ENCODE measurements around the gene XRCC6. TPM values are rescaled to one million over a fixed set of nuclear protein-coding genes. Genes with fewer than 3 reads are reported as not detected.

Gene XRCC6
- total and polyA plus RNA-seq, 3 donors from 2014 or later, result 290 to 621 (median 317) TPM

GRCh38 chr22:41654322-41654721, 33.2 kb downstream of the XRCC6 start:
- no peaks in the 10 kb centered on the region for H3K4me1 ChIP-seq
- no peaks in the 10 kb centered on the region for H3K9me3 ChIP-seq
- intact Hi-C loops (cut with DNase I; ENCODE audit: low total_unique reads), result no loop called here
- H3K27ac ChIP-seq, result no peak overlapping the region
- DNase-seq, result no peak
- H3K36me3 ChIP-seq (ENCODE audit: low read depth, missing control alignments), result no peaks in the 10 kb centered on the region
- H3K4me3 ChIP-seq, result no peak overlapping the region
- TF ChIP-seq POLR2A (IDR thresholded peaks at IDR 0.05), result no peak
- TF ChIP-seq CTCF (IDR thresholded peaks at IDR 0.05), result no peak
- WGBS, 2 donors, result 92 to 97% methylated on average over 3 of the region's 3 CpGs
- H3K27me3 ChIP-seq, result no peaks in the 10 kb centered on the region

GRCh38 chr22:41656556-41656955, 35.5 kb downstream of the XRCC6 start:
- Histone ChIP-seq H3K27ac (no peak overlapping the region), H3K4me1 (no peaks in the 10 kb centered on the region), H3K4me3 (no peak overlapping the region), H3K36me3 (ENCODE audit: low read depth, missing control alignments) (no peaks in the 10 kb centered on the region), H3K27me3 (no peaks in the 10 kb centered on the region), H3K9me3 (no peaks in the 10 kb centered on the region)
- TF ChIP-seq POLR2A (IDR thresholded peaks at IDR 0.05), result no peak
- TF ChIP-seq CTCF (IDR thresholded peaks at IDR 0.05), result no peak
- intact Hi-C loops (cut with DNase I; ENCODE audit: low total_unique reads), result no loop called here
- no peak for DNase-seq
- WGBS, 2 donors, result 66 to 81% methylated on average over 5 of the region's 5 CpGs

- intact Hi-C loops (cut with DNase I; ENCODE audit: low total_unique reads), result no loop called here
- DNase-seq, result no peak
- Histone ChIP-seq H3K27me3 (no peaks in the 10 kb centered on the region), H3K4me1 (no peaks in the 10 kb centered on the region), H3K4me3 (no peak overlapping the region), H3K36me3 (ENCODE audit: low read depth, missing control alignments) (no peaks in the 10 kb centered on the region), H3K27ac (no peak overlapping the region), H3K9me3 (no peaks in the 10 kb centered on the region)
- 92 to 95% methylated on average over 6 of the region's 6 CpGs for WGBS, 2 donors
- TF ChIP-seq CTCF (IDR thresholded peaks at IDR 0.05), result no peak
- no peak for TF ChIP-seq POLR2A (IDR thresholded peaks at IDR 0.05)
These were observed 36.6 kb downstream of the XRCC6 start for GRCh38 chr22:41657709-41658108.

GRCh38 chr22:41658869-41659268, 37.8 kb downstream of the XRCC6 start:
- no peak for DNase-seq
- no peaks in the 10 kb centered on the region for H3K36me3 ChIP-seq (ENCODE audit: low read depth, missing control alignments)
- H3K4me3 ChIP-seq, result no peak overlapping the region
- WGBS, 2 donors, result 90 to 94% methylated on average over 17 of the region's 17 CpGs
- TF ChIP-seq POLR2A (IDR thresholded peaks at IDR 0.05), result no peak
- no peak for TF ChIP-seq CTCF (IDR thresholded peaks at IDR 0.05)
- no peak overlapping the region for H3K27ac ChIP-seq
- H3K4me1 ChIP-seq, result no peaks in the 10 kb centered on the region
- intact Hi-C loops (cut with DNase I; ENCODE audit: low total_unique reads), result no loop called here
- no peaks in the 10 kb centered on the region for H3K9me3 ChIP-seq
- H3K27me3 ChIP-seq, result no peaks in the 10 kb centered on the region

GRCh38 chr22:41659941-41660340, 38.8 kb downstream of the XRCC6 start:
- Histone ChIP-seq H3K4me1 (no peaks in the 10 kb centered on the region), H3K27me3 (no peaks in the 10 kb centered on the region), H3K4me3 (no peak overlapping the region), H3K9me3 (no peaks in the 10 kb centered on the region), H3K36me3 (ENCODE audit: low read depth, missing control alignments) (no peaks in the 10 kb centered on the region), H3K27ac (no peak overlapping the region)
- TF ChIP-seq POLR2A (IDR thresholded peaks at IDR 0.05), result no peak
- no peak for TF ChIP-seq CTCF (IDR thresholded peaks at IDR 0.05)
- intact Hi-C loops (cut with DNase I; ENCODE audit: low total_unique reads), result no loop called here
- DNase-seq, result no peak
- 81 to 94% methylated on average over 1 of the region's 1 CpG for WGBS, 2 donors

Data from testis (tissue), 3 donors.